ENCODE measurements around the gene SLC39A3.

SLC39A3 gene

GRCh38 chr19:2739602-2740313 is at the start of gene SLC39A3:
TSS of gene SLC39A3 (minus strand) at chr19:2740017. CDS start at chr19:2737257, 2,760 bp downstream.
- peak; percentile 99 for DNase-seq

DNA sequence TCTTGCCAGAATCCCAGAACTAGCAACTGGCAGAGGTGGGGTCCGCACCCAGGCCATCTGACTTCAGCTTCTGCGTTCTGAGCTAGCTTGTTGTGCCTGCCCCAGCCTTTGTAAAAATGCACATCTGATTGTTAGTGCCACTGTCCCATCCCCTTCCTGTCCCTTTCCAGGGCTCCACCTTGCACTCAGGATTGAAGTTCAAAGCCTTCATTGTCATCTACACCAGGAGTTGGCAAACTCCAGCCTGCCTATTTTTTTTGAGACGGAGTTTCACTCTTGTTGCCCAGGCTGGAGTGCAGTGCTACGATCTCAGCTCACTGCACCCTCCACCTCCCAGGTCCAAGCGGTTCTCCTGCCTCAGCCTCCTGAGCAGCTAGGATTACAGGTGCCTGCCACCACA is 48.4 kb upstream of the SLC39A3 start:
- no peak for DNase-seq

GRCh38 chr19:2787115-2787514 is 47.3 kb upstream of the SLC39A3 start:
- no peak for DNase-seq

DNA sequence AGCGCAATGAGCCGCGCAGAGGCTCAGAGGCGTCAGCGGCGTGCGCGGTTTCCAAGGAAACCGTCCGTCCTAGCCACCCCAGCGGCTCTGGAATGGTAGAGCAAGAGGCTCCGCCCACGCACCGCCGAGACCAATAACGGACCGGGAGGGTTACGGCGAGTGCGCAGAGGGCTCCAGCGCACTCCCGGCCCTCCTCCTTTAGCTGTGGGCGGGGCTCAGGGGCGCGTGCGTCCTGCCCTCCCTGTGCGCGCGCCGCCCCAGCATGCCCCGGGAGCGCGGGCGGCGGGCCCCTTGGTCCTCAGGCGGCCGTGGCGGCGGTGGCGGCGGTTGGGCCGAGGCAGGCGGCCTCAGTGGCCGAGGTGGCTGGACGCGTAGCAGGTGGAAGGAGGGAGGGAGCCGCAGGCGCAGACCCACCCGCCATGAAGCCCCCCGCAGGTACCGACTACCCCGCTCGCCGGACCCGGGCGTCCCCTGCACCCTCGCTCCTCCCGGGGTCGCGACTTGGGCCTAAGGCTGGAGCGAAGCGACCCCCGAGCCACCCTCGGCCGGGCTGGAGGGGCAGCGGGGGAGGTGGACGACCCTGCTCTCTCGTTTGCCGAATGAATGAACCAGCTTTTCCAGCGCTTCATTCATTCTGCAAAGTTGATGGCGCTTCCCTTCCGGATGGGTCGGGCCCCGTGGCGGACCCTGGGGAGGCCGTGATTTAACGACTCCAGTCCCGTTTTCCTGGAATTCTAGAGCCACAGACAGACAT is 45.6 kb upstream of the SLC39A3 start, which contains the start of gene THOP1:
TSS of gene THOP1 (plus strand) at position 260 of the 754 bp plus-strand sequence. CDS start at position 420, 160 bp downstream.
- DNase-seq, result peak; percentile 99

DNA sequence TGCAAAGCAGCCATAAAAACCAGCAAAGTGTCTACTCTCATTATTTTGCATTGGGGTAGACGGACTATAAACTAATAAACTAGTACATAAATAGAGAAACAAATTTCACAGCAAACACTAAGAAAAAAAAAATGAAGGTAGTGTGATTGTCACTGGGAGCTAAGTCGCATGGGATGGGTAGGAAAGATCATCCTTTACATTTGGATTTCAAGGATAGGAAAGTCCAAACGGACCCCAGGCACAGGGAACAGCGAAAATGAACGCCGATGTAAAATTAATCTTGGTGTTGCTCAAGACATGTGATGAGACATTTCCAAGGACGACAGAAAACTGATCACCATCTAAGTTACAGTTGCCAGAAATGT is 43.9 kb upstream of the SLC39A3 start:
- DNase-seq, result no peak

DNA sequence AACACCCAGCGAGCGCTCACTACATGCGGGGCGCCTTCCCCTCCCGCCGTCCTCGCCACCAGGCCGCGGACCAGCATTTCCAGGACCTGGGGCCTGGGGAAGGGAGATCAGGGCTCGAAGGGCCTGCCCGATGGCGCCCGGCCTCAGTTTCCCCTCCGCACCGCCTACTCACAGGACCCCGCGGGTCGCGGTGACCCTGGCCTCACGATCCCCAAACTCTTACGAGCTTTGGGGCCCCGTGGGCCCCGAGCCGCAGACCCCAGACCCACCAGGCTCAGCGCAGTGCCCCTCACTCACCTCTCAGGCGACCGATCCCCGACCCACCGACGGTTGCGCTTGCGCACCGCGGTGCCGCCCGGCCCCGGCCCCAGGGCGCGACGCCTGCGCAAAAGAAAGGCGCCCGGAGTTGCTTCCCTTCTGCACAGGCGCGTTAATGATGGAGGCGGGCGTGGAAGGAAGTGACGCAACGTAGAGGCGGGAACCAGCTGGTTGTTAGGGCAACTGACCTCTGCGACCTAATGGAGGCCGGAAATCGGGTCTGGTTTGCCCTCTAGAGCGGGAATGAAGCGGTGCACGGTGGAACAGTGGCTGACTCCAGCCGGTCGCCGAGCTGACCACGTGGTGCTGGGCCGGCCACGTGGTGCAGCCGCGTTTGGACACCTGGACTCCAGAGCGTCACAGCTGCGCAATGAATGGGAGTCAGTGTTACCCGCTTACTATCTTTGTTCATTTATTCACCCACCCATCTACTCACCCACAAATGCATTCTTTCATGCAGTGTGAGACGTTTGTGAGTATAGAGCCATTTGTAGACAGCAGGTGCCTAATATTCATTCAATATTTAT is 43.3 kb upstream of the SLC39A3 start, which contains the start of gene SGTA:
TSS of gene SGTA (minus strand) at position 338 of the 845 bp plus-strand sequence. CDS start 14,205 bp downstream, outside the sequence.
- peak; percentile 99 for DNase-seq

DNA sequence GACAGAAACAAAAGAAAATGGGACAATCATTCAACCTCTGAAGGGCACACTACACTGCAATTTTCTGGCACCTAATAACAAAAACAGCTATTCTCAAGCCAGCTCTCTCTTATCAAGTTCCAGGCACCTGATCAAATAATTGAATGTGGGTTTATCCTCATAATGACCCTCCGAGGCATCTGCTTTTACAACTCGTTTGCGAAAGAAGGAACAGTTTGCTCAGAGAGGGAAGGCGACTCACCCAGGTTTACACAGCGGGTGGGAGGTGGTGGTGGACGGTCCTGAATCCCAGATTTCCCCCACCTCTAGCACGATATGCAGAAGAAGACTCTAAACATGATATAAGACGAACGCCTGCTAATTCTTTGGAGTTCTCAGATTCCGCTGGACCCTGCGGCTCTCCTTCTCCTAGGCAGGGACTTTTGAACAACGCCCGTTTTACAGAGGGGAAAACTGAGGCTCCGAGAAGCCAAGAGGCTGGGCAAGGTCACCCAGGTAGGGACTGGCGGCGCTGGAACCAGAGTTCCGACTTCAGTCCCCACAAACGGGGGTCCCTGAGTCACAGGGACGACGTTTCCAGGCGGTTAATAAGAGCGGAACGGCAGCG is 42.6 kb upstream of the SLC39A3 start:
- no peak for DNase-seq

- no peak for DNase-seq
Observed at GRCh38 chr19:2780284-2780683, 40.5 kb upstream of the SLC39A3 start.

GRCh38 chr19:2779121-2779740 is 39.4 kb upstream of the SLC39A3 start:
- DNase-seq, result no peak

- DNase-seq, result no peak
Observed at GRCh38 chr19:2777952-2778683, 38.3 kb upstream of the SLC39A3 start.

- DNase-seq, result no peak
Observed at GRCh38 chr19:2775556-2776430, 36.0 kb upstream of the SLC39A3 start.

DNA sequence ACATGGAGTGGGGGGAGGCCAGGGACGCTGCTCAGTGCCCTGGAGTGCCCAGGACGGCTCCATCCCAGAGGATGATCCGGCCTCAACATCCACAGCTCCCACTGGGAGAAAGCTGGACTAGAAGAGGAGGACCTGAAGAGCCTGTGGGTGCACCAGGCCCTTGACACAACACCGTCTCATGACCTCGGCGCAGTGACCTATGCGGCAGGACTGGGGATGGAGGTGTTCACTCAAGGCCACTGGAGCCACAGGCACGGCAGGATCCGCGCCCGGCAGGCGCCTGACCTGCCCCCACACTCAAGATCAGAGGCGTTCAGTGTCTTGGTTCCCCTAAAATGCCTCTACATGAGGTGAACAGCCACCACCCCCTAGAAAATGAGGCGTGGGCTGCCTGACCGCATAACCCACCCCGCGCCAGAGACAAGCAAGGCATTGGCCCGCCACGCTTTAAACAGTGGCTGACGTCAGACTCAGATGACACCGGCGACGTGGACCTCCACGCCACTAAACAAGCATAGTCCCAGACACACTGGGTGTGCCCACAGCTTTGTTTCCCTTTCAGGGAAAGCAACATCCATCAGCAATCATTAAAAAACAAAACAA is 35.2 kb upstream of the SLC39A3 start:
- no peak for DNase-seq

DNA sequence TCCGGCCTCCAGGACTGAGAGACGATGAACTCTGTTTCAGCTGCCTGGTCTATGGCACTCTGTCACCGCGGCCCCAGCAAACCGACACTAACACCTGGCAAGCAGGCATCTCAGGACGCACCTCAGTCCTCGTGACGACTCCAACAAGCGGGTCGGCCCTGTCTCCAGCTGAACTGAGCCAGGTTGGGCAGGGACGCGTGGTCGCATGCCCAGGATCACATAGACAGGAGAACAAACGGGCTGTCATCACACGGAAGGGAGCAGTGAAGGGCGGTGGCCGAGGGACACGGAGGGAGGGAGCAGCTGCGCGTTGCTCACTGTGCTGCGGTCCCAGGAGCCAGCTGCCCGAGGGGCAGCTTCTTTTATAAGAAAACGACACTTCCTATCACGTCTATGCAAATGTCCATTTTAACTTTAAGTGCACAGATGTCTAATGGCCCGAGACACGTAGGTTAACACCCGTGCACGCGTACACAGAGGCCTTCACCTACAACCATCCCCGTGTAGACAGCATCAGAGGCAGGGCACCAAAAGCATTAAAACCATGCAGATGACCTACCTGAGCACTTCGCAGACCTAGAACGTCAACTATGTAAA is 34.4 kb upstream of the SLC39A3 start:
- DNase-seq, result no peak

DNA sequence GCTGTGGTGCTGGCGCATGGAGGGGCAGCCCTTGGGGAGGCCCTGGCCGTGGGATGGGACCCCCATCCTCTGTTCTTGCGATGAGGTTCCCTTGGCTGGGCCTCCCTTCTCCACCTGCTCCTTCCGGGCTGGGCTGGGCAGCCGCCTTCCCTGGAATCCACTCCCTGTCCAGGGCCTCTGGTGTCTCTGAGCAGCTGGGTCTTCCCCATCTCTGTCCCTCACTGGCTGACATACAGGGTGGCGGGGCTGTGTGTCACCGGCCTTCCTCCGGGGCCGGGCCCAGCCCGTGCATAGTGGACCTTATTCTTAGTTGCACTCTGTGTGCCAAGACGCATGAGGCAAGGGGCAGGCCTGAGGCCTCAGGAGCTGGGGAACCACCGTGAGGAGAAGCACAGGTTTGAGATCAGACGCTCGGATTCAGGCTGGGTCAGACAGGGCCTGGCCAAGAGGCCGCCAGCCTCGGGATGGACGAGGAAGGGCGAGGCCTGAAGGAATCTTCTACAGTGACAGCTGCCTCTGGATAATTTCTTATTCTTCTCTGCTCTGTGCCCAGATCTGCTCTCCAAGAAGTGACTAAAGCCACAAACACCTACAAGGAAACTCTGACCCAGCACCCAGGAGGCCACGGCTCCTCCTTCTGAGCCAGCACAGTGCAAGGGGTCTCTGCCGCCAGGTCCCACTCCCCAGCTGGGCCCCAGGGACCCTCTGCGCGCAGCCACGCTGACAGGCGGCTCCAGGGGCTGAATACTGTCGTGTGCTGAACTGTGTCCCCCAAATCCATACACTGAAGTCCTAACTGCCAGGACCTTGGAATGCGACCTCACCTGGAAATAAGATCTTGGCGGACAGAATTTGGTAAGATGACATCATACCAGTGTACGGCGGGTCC is 32.2 kb upstream of the SLC39A3 start:
- DNase-seq, result no peak

GRCh38 chr19:2770055-2771013 is 30.5 kb upstream of the SLC39A3 start:
- DNase-seq, result peak; percentile 23

GRCh38 chr19:2769218-2769617 is 29.4 kb upstream of the SLC39A3 start:
- no peak for DNase-seq

Measured in fibroblast of upper back skin (primary cell).